ENCODE data around the gene TSPEAR. TPM values are rescaled to one million over a fixed set of nuclear protein-coding genes. Genes with fewer than 3 reads are reported as not detected.

TSPEAR gene
- total RNA-seq, 1 experiment from 2014 or later, result 0.32 TPM

DNA sequence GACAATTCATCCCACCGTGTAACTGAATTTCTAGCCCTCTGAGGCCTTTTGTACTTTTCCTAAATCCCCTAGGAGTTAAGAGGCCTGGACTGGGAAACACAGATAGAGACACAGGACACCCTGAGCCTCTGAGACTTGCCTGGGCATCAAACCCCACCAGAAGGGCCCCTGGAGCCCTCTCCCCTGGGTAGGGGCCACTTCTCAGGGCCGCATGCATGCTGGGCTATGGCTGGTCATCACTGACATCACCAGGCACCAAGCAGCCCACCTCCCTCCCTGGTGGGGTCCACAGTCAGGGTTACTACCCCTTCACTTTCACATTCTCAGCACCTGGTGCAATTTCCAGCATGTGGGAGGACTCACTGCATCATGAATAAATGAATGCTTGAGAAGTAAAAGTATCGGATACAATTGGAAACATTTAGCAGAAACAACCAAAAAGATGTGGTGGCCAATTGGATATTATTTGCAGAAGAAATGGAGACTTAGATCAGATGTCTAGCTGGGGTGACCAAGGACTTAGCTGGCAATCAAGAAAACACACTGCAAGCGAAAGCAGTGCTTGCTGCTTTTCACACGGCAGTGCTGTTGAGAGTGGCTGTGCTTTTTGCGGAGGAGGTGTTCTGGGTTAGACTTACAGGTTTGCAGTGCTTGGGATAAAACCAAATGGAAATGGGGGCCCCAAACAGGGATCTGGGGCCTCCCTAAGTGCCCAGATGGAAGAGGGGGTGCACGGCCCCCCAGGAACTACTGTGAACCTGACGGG is 111.9 kb downstream of the TSPEAR start:
- Mint-ChIP-seq H3K27me3 (ENCODE audit: insufficient read depth, unreplicated experiment) (peaks cover 8% of the 10 kb centered on the region), H3K9me3 (ENCODE audit: unreplicated experiment) (peaks cover 18% of the 10 kb centered on the region), H3K27ac (ENCODE audit: unreplicated experiment) (no peak overlapping the region), H3K4me3 (ENCODE audit: unreplicated experiment) (no peak overlapping the region), H3K36me3 (ENCODE audit: insufficient read depth, unreplicated experiment) (no peaks in the 10 kb centered on the region), H3K4me1 (ENCODE audit: low read depth, unreplicated experiment) (peaks cover 7% of the 10 kb centered on the region)
- intact Hi-C loops (cut with micrococcal nuclease; ENCODE audit: unreplicated experiment), result no loop called here
- ChIA-PET POLR2A (no interaction called here), CTCF (no interaction called here)
- no peaks in the 10 kb centered on the region for H3K27me3 ChIP-seq (replicated peaks; ENCODE audit: control insufficient read depth, insufficient read depth, low read length)
- H3K4me3 ChIP-seq (ENCODE audit: low read depth, low read length), result no peak overlapping the region
- H3K9me3 ChIP-seq, result no peaks in the 10 kb centered on the region
- H3K4me1 ChIP-seq, result no peaks in the 10 kb centered on the region
- DNase-seq, result no peak
- BruUV-seq (replicated peaks), result no TSS peak
- H3K36me3 ChIP-seq (ENCODE audit: control insufficient read depth, insufficient read depth, low read length), result no peaks in the 10 kb centered on the region
- TF ChIP-seq, protein P1, sequence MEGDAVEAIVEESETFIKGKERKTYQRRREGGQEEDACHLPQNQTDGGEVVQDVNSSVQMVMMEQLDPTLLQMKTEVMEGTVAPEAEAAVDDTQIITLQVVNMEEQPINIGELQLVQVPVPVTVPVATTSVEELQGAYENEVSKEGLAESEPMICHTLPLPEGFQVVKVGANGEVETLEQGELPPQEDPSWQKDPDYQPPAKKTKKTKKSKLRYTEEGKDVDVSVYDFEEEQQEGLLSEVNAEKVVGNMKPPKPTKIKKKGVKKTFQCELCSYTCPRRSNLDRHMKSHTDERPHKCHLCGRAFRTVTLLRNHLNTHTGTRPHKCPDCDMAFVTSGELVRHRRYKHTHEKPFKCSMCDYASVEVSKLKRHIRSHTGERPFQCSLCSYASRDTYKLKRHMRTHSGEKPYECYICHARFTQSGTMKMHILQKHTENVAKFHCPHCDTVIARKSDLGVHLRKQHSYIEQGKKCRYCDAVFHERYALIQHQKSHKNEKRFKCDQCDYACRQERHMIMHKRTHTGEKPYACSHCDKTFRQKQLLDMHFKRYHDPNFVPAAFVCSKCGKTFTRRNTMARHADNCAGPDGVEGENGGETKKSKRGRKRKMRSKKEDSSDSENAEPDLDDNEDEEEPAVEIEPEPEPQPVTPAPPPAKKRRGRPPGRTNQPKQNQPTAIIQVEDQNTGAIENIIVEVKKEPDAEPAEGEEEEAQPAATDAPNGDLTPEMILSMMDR (IDR thresholded peaks at IDR 0.05; ENCODE audit: insufficient read depth in 1 of 2, low read depth in 1 of 2, low read length in 1 of 2, severe bottlenecking in 1 of 2, unreplicated experiment in 1 of 2), result no peak

DNA sequence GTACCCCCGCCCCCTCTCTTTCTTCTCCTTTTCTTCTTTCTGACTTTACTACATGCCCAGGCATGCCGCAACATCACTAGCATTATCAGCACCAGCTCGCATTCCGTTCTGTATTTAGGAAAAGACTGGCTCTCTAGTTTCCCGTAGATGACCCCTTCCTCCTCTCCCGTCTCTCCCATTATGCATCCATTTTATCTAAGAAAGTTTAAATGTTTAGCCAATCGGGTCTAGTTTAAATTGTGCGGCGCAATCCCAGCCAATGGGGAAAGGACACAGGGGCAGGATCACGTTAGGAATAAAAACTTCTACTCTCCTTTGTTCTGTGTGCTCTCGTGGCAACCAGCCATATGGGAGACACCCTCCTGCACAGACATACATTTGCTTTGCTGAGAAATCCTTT is 113.3 kb downstream of the TSPEAR start:
- H3K9me3 ChIP-seq, result no peaks in the 10 kb centered on the region
- Mint-ChIP-seq H3K27ac (ENCODE audit: unreplicated experiment) (no peak overlapping the region), H3K9me3 (ENCODE audit: unreplicated experiment) (peaks cover 18% of the 10 kb centered on the region), H3K27me3 (ENCODE audit: insufficient read depth, unreplicated experiment) (peaks cover 8% of the 10 kb centered on the region), H3K4me1 (ENCODE audit: low read depth, unreplicated experiment) (peaks cover 7% of the 10 kb centered on the region), H3K4me3 (ENCODE audit: unreplicated experiment) (no peak overlapping the region), H3K36me3 (ENCODE audit: insufficient read depth, unreplicated experiment) (no peaks in the 10 kb centered on the region)
- no TSS peak for BruUV-seq (replicated peaks)
- H3K4me3 ChIP-seq (ENCODE audit: low read depth, low read length), result no peak overlapping the region
- intact Hi-C loops (cut with micrococcal nuclease; ENCODE audit: unreplicated experiment), result no loop called here
- TF ChIP-seq, protein P1 (IDR thresholded peaks at IDR 0.05; ENCODE audit: insufficient read depth in 1 of 2, low read depth in 1 of 2, low read length in 1 of 2, severe bottlenecking in 1 of 2, unreplicated experiment in 1 of 2), result no peak
- no peak for DNase-seq
- H3K36me3 ChIP-seq (ENCODE audit: control insufficient read depth, insufficient read depth, low read length), result no peaks in the 10 kb centered on the region
- CTCF ChIA-PET, result no interaction called here
- H3K27me3 ChIP-seq (replicated peaks; ENCODE audit: control insufficient read depth, insufficient read depth, low read length), result no peaks in the 10 kb centered on the region
- H3K4me1 ChIP-seq, result no peaks in the 10 kb centered on the region
- POLR2A ChIA-PET, result no interaction called here

DNA sequence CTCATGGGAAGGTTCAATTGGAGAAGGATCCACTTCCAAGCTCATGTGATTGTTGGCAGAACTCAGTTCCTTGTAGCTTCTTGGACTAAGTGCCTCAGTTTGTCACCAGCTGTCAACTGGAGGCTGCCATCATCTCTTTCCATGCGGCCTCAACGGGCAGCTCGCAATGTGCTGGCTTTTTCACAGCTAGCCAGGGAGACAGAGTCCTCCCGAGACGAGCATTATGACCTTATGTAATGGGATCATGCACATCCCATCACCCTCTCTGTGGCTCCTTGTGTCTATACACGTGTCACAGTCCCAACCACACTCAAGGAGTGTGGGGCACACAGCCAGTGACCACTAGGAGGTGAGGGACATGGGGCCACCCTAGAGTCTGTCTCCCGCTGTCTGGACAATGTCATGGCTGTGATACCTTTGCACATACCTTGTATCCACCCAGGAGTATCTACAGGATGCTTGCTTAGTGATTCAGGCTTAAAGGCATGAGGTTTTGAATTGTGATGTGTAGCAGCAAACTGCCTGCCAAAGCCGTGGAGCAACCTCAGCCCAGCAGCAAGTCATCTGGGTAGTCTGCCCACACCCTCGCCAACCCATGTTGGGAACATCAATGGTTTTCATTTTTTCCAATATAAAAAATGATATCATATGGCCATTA is 115.2 kb downstream of the TSPEAR start:
- Histone ChIP-seq H3K27me3 (replicated peaks; ENCODE audit: control insufficient read depth, insufficient read depth, low read length) (no peaks in the 10 kb centered on the region), H3K4me1 (no peaks in the 10 kb centered on the region), H3K36me3 (ENCODE audit: control insufficient read depth, insufficient read depth, low read length) (no peaks in the 10 kb centered on the region), H3K9me3 (no peaks in the 10 kb centered on the region), H3K4me3 (ENCODE audit: low read depth, low read length) (no peak overlapping the region)
- Mint-ChIP-seq H3K4me3 (ENCODE audit: unreplicated experiment) (no peak overlapping the region), H3K27ac (ENCODE audit: unreplicated experiment) (no peak overlapping the region), H3K9me3 (ENCODE audit: unreplicated experiment) (peaks cover 18% of the 10 kb centered on the region), H3K27me3 (ENCODE audit: insufficient read depth, unreplicated experiment) (peaks cover 4% of the 10 kb centered on the region), H3K4me1 (ENCODE audit: low read depth, unreplicated experiment) (peaks cover 7% of the 10 kb centered on the region), H3K36me3 (ENCODE audit: insufficient read depth, unreplicated experiment) (no peaks in the 10 kb centered on the region)
- BruUV-seq (replicated peaks), result no TSS peak
- intact Hi-C loops (cut with micrococcal nuclease; ENCODE audit: unreplicated experiment), result no loop called here
- TF ChIP-seq, protein P1 (IDR thresholded peaks at IDR 0.05; ENCODE audit: insufficient read depth in 1 of 2, low read depth in 1 of 2, low read length in 1 of 2, severe bottlenecking in 1 of 2, unreplicated experiment in 1 of 2), result no peak
- no peak for DNase-seq
- ChIA-PET CTCF (no interaction called here), POLR2A (no interaction called here)

All from Caco-2 (cell line).